Bronchial epithelial cell (primary cell): ENCODE measurements around the gene JARID2. TPM values are rescaled to one million over a fixed set of nuclear protein-coding genes. Genes with fewer than 3 reads are reported as not detected.

ENCODE experiments used
- DNase-seq: peaks from one replicate; pipeline ENCODE4 v3.0.0-alpha.2; 2010; ENCODE audit warnings: low read depth
- FAIRE-seq: peaks from 2 replicates; lab custom pipeline; 2011; peaks lifted over from hg19 to GRCh38; lab: Jason Lieb, UNC
- H3K27me3 ChIP-seq: 2 replicates; pipeline ENCODE4 v1.5.1; 2011; ENCODE audit warnings: low read length; ENCODE audit not compliant: control insufficient read depth, insufficient read depth
- H3K36me3 ChIP-seq: 2 replicates; pipeline ENCODE4 v1.5.1; 2011; ENCODE audit warnings: low read length; ENCODE audit not compliant: control insufficient read depth, insufficient read depth
- H3K4me3 ChIP-seq: 2 replicates; pipeline ENCODE4 v1.5.1; 2011; ENCODE audit warnings: mild to moderate bottlenecking, low read depth, low read length, control low read depth
- total RNA-seq: library from RNA; depleted of rRNA; stranded (reverse); fragments of >200 nt; gene quantifications from 2 replicates; pipeline ENCODE4 v1.2.1, GENCODE V29; 2014
- TF ChIP-seq, protein P1 (sequence below): IDR thresholded peaks from 2 replicates; pipeline ENCODE4 v1.5.1; 2011; ENCODE audit warnings: mild to moderate bottlenecking, moderate library complexity, low read length, control low read depth, inconsistent platforms; ENCODE audit not compliant: insufficient read depth, severe bottlenecking

Gene JARID2
- total RNA-seq, 1 donor from 2014 or later, result 29.2 TPM

DNA sequence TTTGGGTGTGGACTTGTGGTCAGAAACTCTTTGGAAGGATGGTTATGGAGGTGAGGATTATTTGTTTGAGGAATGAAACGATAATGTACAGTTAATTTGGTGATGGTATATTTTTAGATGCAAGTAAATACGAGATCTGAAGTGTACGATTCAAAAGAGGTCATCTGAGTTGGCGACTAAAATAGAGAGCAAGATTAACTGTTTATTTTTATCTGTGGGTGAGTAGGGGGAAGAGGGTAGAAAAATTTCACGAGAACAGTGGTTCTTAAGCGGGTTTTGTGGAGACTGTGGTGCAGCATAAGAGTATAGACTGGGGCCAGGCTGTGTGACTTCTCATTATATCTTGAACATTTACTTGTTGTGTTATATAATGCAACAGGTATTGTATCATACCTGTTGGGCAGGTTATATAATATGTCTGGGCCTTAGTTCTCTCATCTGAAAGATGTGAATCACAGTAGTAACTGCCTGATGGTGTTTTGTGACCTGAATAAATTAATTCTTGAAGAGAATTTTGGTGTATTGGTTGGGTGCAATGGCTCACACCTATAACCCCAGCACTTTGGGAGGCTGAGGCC lies 171.2 kb downstream of the JARID2 start:
- H3K36me3 ChIP-seq, result peaks cover under 1% of the 10 kb centered on the region
- TF ChIP-seq, protein P1, sequence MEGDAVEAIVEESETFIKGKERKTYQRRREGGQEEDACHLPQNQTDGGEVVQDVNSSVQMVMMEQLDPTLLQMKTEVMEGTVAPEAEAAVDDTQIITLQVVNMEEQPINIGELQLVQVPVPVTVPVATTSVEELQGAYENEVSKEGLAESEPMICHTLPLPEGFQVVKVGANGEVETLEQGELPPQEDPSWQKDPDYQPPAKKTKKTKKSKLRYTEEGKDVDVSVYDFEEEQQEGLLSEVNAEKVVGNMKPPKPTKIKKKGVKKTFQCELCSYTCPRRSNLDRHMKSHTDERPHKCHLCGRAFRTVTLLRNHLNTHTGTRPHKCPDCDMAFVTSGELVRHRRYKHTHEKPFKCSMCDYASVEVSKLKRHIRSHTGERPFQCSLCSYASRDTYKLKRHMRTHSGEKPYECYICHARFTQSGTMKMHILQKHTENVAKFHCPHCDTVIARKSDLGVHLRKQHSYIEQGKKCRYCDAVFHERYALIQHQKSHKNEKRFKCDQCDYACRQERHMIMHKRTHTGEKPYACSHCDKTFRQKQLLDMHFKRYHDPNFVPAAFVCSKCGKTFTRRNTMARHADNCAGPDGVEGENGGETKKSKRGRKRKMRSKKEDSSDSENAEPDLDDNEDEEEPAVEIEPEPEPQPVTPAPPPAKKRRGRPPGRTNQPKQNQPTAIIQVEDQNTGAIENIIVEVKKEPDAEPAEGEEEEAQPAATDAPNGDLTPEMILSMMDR, result no peak
- FAIRE-seq (no peak), DNase-seq (peak; percentile 32)
- no peaks in the 10 kb centered on the region for H3K27me3 ChIP-seq
- no peak overlapping the region for H3K4me3 ChIP-seq

DNA sequence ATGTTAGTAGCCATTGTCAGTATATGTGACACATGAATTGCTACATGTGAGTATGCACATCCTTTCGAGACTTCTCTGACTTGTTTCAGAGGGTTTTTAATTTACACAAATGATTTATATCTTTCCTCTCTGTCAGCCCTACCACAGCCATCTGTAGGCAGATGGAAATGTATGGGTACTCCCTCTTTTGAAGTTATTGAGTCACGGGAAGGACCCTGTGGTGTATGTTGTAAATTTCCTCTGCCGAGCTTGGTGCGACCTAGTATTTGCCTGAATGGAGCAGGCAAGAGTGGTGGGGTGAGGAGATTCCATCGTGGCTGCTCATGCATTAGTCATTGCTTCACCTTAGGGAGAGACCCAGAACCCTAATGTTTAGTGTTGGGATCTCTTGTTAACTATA lies 171.9 kb downstream of the JARID2 start:
- TF ChIP-seq, protein P1, result no peak
- no peak overlapping the region for H3K4me3 ChIP-seq
- no peaks in the 10 kb centered on the region for H3K27me3 ChIP-seq
- peaks cover 1% of the 10 kb centered on the region for H3K36me3 ChIP-seq
- DNase-seq (peak; percentile 94), FAIRE-seq (no peak)

DNA sequence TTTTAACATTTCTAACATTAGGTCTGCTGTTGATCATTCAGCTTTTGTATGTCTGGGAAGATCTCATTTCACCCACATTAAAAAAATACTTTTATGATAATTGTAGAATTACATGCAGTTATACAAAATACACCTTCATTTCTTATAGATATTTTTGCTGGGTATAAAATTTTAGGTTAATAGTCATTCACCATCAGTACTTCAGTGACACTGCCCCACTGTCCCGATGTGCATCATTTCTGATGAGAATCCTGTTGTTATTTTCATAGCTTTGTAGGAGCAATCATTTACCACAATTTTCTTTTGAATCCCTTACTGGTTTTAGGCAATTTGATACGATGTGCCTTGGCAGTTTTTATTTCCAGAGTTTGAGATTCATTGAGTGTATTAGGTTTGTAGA lies 173.6 kb downstream of the JARID2 start:
- Histone ChIP-seq H3K27me3 (no peaks in the 10 kb centered on the region), H3K4me3 (no peak overlapping the region), H3K36me3 (peaks cover 1% of the 10 kb centered on the region)
- TF ChIP-seq, protein P1, result no peak
- DNase-seq (no peak), FAIRE-seq (no peak)

DNA sequence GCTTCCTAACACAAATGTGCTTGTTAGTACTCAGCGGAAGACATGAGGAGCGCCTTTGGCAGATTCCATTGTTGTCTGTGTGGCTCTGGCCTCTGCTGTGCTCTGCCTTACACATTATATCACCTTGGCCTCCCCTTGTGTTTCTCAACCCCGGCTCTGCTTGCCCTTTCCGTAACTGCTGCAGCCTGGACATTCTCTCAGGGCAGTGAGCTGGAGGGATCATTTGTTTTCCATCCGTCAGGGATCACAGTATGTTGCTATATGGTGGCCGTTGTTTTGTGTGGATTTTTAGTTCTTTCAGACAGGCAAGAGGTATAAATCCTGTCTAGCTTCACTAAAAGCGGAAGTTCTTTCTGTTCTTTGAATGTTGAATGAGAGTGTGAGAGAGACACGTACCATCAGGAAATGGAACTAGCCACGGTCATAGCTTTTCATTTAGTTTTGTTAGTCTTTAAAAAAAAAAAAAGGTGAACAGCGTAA lies 175.1 kb downstream of the JARID2 start:
- DNase-seq (no peak), FAIRE-seq (no peak)
- TF ChIP-seq, protein P1, result no peak
- no peaks in the 10 kb centered on the region for H3K27me3 ChIP-seq
- peaks cover 1% of the 10 kb centered on the region for H3K36me3 ChIP-seq
- no peak overlapping the region for H3K4me3 ChIP-seq

DNA sequence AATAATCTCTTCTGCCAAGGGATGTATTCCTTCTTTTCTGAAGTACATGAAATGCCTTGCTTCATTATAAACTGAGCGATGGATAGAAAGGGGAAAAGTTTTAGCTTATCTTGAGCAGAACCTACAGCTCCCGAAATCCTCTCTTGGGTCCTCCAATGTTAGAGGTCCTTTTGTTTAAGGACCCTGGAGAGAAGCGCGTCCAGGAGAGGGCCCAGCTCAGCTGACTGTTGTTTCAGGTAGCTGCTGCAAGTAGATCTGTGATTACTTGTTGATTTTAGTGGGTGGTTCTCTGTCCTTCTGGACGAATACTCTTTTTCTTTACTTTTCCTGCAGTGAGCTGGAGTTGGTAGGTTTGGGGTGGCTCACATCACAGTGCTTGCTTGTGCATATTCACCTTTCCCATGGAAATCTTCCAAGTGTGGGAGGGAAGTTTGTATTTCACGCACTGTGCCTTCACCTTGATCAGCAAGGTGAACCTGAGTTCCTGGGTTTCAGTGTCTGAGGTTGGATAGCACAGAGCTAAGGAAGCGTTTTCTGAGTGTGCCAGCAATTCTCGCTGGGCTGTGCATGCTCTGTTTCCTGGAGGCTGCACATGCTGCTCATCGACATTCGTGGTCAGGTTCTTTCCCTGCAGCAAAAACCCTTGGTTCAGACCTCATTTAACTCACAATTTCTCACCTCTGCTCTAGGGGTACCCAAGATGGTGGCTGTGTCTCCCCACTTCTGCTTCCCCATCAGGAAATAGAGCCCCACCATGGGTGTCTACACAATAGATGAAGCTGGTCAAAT lies 176.3 kb downstream of the JARID2 start:
- DNase-seq, result no peak
- no peak for FAIRE-seq
- no peak overlapping the region for H3K4me3 ChIP-seq
- TF ChIP-seq, protein P1, result no peak
- H3K27me3 ChIP-seq, result no peaks in the 10 kb centered on the region
- peaks cover 1% of the 10 kb centered on the region for H3K36me3 ChIP-seq
